ENCODE measurements around the gene FRY.

Gene FRY

GRCh38 chr13:32299893-32300292, 268.3 kb downstream of the FRY start:
- TF ChIP-seq POLR2A (IDR thresholded peaks at IDR 0.05; ENCODE audit: low read length) (no peak), GATA1 (IDR thresholded peaks at IDR 0.05; ENCODE audit: low read depth, low read length) (no peak)
- no peak for DNase-seq

DNA sequence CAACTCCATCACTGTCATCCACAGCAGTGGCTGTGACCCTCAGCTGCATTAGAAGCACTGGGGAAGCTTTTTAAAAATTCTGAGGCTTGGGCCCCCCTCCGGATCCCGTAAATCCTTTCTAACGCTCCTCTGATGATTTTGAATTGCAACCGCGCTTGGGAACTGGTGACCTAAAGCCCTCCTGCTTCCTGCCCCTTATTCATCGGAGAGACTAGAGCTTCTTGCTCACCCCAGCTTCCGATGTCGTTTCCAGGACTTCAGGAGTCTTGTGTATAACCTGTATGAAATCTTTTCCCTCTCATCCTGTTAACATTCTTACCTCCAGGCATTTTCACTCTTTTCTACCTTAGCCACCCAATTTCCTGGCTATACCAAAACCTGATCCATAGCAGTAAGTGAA, 268.8 kb downstream of the FRY start:
- DNase-seq = no peak
- TF ChIP-seq GATA1 (IDR thresholded peaks at IDR 0.05; ENCODE audit: low read depth, low read length) = no peak
- no peak for TF ChIP-seq POLR2A (IDR thresholded peaks at IDR 0.05; ENCODE audit: low read length)

- DNase-seq = no peak
- TF ChIP-seq GATA1 (IDR thresholded peaks at IDR 0.05; ENCODE audit: low read depth, low read length) = no peak
Observed at GRCh38 chr13:32300920-32301319, 269.3 kb downstream of the FRY start.

DNA sequence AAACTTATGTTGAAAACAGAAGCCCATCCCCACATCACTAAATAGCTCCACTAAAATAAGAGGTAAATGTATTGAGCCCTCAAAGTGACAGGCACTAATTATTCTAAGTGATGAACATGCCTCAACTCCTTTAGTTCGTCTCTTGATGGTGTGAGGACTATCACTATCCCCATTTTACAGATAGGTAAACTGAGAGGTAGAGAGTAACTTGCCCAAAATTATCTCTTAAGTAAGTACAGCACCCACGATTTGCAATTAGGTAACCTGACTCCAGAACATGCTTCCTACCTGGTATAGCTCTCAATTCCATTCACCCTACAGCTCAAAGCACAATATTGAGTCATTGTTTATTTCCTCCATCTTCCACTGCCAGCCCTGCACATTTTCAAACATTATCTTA, 270.9 kb downstream of the FRY start:
- TF ChIP-seq POLR2A (IDR thresholded peaks at IDR 0.05; ENCODE audit: low read length) (no peak), GATA1 (IDR thresholded peaks at IDR 0.05; ENCODE audit: low read depth, low read length) (no peak)
- DNase-seq = no peak

DNA sequence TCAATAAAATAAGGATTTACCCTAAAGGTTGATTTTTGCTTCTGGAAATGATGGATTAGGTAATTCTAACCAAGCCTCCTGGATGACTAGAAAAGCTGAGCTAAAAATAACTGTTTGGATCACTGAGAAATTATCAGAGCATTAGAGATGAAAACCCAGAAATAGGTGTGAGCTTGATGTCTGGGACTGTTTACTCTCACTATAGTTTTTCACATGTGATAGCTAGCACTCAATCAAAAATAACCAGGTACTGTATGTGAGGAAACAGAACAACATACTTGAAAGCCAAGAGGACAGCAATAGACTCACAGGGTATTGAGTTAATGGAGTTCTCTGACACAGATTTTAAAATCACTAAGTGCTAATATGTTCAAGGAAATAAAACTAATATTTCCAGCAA, 274.1 kb downstream of the FRY start:
- TF ChIP-seq GATA1 (IDR thresholded peaks at IDR 0.05; ENCODE audit: low read depth, low read length) = no peak
- TF ChIP-seq POLR2A (IDR thresholded peaks at IDR 0.05; ENCODE audit: low read length) = no peak
- no peak for DNase-seq

- TF ChIP-seq GATA1 (IDR thresholded peaks at IDR 0.05; ENCODE audit: low read depth, low read length) = no peak
- TF ChIP-seq POLR2A (IDR thresholded peaks at IDR 0.05; ENCODE audit: low read length) = no peak
- DNase-seq = no peak
Observed at GRCh38 chr13:32309312-32310133, 277.9 kb downstream of the FRY start.

GRCh38 chr13:32310134-32310706, 278.6 kb downstream of the FRY start:
- no peak for TF ChIP-seq POLR2A (IDR thresholded peaks at IDR 0.05; ENCODE audit: low read length)
- TF ChIP-seq GATA1 (IDR thresholded peaks at IDR 0.05; ENCODE audit: low read depth, low read length) = no peak
- DNase-seq = peak; percentile 59 to 70

DNA sequence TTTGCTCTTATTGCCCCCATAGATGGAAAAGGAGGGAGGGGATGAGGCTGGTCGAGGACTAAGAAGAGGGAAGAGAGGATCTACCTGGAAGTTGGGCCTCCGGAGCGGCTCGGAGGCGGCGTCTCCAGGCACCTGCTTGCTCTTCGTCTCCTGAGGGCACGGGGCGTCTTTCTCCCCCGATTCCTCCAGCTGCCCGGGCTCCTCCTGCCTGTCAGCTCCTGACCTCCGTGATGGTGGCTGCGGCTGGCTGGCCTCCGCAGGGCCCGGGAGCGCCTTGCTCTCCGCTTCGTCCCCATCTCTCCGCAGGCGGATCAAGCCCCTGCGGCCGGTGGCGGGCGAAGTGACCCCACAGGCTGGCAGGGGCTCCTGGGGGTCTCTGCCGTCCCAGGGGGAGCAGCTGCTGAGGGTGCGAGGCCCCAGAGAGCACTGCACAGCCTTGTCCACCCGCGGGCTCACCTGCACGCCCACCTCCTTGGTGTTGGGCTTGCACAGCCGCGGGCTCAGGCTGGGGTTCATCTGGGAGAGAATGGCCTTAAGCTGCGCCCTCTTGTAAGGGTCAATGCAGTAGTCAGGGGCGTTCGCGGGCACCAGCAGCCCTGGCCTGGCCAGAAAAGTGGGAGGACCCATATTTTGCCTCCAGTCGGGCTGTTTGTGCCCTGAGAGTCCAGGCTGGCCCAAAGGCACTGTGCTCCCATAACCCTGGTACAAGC, 279.8 kb downstream of the FRY start:
- DNase-seq = no peak
- no peak for TF ChIP-seq GATA1 (IDR thresholded peaks at IDR 0.05; ENCODE audit: low read depth, low read length)

DNA sequence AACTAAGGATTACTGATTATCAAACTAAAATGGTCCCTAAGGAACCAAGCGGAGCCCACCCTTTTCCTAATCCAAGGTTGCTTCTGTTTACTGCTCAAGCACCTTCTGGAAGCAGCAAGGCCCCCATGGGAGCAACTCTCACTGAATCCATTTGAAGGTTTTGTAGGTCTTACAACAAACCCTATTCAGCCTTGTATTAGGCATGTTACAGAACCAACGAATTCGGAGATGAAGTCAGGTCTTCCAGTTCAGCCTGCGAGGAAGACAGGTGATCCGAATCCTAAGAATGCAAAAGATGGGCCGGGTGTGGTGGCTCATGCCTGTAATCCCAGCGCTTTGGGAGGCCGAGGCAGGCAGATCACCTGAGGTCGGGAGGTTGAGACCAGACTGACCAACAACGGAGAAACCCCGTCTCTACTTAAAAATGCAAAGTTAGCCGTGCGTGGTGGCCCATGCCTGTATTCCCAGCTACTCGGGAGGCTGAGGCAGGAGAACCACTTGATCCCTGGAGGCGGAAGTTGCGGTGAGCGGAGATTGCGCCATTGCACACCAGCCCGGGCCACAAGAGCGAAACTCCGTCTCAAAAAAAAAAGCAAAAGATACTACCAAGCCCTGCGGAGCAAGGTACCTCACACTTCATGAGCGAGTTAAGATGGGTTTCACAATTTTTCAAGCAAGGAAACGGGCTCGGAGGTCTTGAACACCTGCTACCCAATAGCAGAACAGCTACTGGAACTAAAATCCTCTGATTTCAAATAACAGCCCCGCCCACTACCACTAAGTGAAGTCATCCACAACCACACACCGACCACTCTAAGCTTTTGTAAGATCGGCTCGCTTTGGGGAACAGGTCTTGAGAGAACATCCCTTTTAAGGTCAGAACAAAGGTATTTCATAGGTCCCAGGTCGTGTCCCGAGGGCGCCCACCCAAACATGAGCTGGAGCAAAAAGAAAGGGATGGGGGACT, 283.0 kb downstream of the FRY start:
- no peak for TF ChIP-seq POLR2A (IDR thresholded peaks at IDR 0.05; ENCODE audit: low read length)
- no peak for TF ChIP-seq GATA1 (IDR thresholded peaks at IDR 0.05; ENCODE audit: low read depth, low read length)
- peak; percentile 75 to 88 for DNase-seq

GRCh38 chr13:32315238-32316027, 283.9 kb downstream of the FRY start, which contains the start of the genes BRCA2 and ZAR1L:
BRCA2 (plus strand) TSS chr13:32315508; CDS start chr13:32316461, 953 bp downstream.
ZAR1L (minus strand) TSS chr13:32315363; CDS start chr13:32311925, 3,438 bp downstream.
- no peak for TF ChIP-seq GATA1 (IDR thresholded peaks at IDR 0.05; ENCODE audit: low read depth, low read length)
- peak; percentile 98 for TF ChIP-seq POLR2A (IDR thresholded peaks at IDR 0.05; ENCODE audit: low read length)
- peak; percentile 95 to 96 for DNase-seq

DNA sequence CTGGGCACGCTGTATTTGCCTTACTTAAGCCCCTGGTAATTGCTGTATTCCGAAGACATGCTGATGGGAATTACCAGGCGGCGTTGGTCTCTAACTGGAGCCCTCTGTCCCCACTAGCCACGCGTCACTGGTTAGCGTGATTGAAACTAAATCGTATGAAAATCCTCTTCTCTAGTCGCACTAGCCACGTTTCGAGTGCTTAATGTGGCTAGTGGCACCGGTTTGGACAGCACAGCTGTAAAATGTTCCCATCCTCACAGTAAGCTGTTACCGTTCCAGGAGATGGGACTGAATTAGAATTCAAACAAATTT, 284.4 kb downstream of the FRY start:
- TF ChIP-seq POLR2A (IDR thresholded peaks at IDR 0.05; ENCODE audit: low read length) (no peak), GATA1 (IDR thresholded peaks at IDR 0.05; ENCODE audit: low read depth, low read length) (no peak)
- DNase-seq = no peak

- no peak for TF ChIP-seq POLR2A (IDR thresholded peaks at IDR 0.05; ENCODE audit: low read length)
- no peak for TF ChIP-seq GATA1 (IDR thresholded peaks at IDR 0.05; ENCODE audit: low read depth, low read length)
- peak; percentile 23 to 52 for DNase-seq
Observed at GRCh38 chr13:32316501-32316900, 284.9 kb downstream of the FRY start.

Measured in erythroblast (primary cell).